Medulla oblongata (tissue), 1 donor: Measurements from ENCODE around the gene DENND1A.
A peak's percentile ranks its signal among the peaks of the same experiment; 100 is the strongest.

Experiments used
- DNase-seq: peaks from one replicate; pipeline ENCODE4 v3.0.0-alpha.2; 2015; ENCODE audit errors: extremely low spot score

DENND1A gene

GRCh38 chr9:123394291-123395235, 535.4 kb downstream of the DENND1A start:
- no peak for DNase-seq

- no peak for DNase-seq
Measured at GRCh38 chr9:123392802-123393201, 537.1 kb downstream of the DENND1A start.

GRCh38 chr9:123391946-123392345, 538.0 kb downstream of the DENND1A start:
- no peak for DNase-seq

GRCh38 chr9:123391233-123391632, 538.7 kb downstream of the DENND1A start:
- no peak for DNase-seq

- no peak for DNase-seq
Measured at GRCh38 chr9:123390337-123391135, 539.4 kb downstream of the DENND1A start.

GRCh38 chr9:123389698-123390097, 540.2 kb downstream of the DENND1A start:
- DNase-seq: no peak

GRCh38 chr9:123389070-123389469, 540.9 kb downstream of the DENND1A start:
- DNase-seq: no peak

- DNase-seq: no peak
Measured at GRCh38 chr9:123387686-123388085, 542.2 kb downstream of the DENND1A start.

GRCh38 chr9:123383512-123384170, 546.3 kb downstream of the DENND1A start:
- no peak for DNase-seq

GRCh38 chr9:123382653-123383511, 547.0 kb downstream of the DENND1A start:
- peak; percentile 72 for DNase-seq

- no peak for DNase-seq
Measured at GRCh38 chr9:123380852-123381705, 548.8 kb downstream of the DENND1A start.

- no peak for DNase-seq
Measured at GRCh38 chr9:123378956-123379660, 550.8 kb downstream of the DENND1A start.

GRCh38 chr9:123378025-123378424, 551.9 kb downstream of the DENND1A start:
- no peak for DNase-seq

- DNase-seq: no peak
Measured at GRCh38 chr9:123377211-123377971, 552.5 kb downstream of the DENND1A start.

- no peak for DNase-seq
Measured at GRCh38 chr9:123376218-123377071, 553.5 kb downstream of the DENND1A start.

- DNase-seq: no peak
Measured at GRCh38 chr9:123375469-123376132, 554.3 kb downstream of the DENND1A start.

GRCh38 chr9:123373946-123374345, 556.0 kb downstream of the DENND1A start:
- no peak for DNase-seq
